Right kidney (tissue), 1 donor: Measurements from ENCODE around the gene RPUSD2.
A peak's percentile ranks its signal among the peaks of the same experiment; 100 is the strongest.
"Not testable (repeated sequence)": the region's sequence is repeated elsewhere in the genome, so short reads cannot be mapped to it uniquely, and the experiment has no call there.

Experiments
- DNase-seq: peaks from one replicate; pipeline ENCODE4 v3.0.0-alpha.2; 2016

RPUSD2 gene

DNA sequence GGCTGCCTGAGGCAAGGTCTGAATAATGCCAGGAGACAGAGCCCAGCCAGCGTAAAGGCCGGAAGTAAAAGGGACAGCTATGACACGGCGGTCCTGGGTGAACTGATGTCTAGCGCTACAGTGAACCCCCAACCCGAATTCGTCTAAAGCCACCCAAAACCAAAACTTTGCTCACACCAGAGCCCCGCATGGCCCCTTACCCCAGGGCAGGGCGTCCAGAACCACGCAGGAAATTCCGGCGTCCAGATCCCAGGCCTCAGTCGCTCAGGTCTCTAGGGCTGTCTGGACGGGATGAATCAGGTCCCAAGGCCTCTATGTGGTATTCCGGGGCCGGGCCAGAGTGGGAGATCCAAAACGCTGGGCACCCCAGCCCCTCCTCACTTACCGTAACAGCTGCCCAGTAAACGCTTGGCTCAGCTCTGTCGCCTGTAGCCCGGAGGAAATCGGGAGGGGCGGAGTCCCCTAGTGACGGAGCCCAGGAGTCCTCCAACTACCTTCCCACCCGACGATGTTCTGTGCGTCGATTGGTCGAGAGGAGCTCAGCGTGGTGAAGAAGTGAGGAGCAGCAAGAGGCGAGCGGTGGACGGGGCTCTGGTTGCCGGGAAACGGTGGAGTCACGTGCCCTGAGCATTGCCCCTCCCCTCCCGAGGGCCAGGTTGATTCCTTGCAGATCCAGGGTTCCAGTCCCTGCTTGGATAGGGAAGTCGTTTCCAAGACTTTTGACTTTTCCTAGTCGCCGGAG, 4.3 kb upstream of the RPUSD2 start, which contains the start of gene CCDC32:
Gene CCDC32 (minus strand): TSS at position 452 of the 742 bp plus-strand sequence. CDS start 2,027 bp downstream, outside the sequence.
- DNase-seq: peak; percentile 81

DNA sequence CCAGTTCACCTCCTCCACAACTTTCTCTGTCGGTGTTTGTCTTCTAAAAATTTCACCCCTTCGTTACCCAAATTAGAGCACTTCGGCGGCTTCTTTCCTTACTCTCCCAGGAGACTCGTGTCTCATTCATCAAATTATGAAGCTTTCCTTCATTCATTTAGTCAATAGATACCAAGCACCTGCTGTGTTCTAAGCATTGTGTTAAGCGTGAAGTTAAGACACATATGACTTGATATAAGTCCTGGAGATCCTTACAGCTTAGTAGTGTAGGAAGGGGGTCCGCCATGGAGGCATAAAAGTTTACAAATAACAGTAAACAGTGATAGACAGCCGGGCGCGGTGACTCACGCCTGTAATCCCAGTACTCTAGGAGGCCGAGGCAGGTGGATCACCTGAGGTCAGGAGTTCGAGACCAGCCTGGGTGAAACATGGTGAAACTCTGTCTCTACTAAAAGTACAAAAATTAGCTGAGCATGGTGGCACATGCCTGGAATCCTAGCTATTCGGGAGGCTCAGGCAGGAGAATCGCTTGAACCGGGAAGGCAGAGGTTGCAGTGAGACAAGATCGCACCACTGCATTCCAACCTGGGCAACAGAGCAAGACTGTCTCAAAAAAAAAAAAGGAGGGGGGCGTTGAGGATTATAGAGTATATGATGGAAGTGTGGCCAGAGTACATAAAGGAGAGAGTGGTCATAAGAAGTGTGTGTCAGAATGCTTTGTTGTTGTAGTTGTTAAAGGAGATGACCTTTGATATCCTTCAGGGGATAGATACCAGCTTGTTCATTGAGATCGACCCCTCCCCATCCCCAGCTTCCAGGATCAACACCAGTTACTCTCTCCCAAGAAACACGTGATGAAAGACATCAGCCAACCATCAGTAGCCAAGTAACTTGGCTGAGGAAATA, 3.5 kb upstream of the RPUSD2 start:
- DNase-seq: no peak

DNA sequence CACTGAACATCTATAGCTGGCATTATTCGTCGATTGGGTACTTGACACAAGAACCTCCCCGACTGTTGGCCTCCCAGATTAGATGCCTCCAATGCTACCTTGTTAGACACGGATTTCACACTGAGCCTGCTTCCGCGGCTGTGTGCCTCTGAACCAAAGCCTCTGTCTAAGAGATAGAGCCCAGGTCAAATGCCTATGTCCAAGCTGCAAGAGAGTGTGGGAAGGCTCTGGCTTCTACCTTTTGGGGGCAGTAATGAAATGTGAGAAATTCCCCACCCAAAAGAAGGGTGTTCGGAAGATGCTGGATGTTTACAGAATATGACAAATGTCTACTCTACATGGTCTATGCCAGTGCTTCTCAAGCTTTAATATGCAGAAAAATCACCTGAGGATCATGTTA, 2.0 kb upstream of the RPUSD2 start:
- DNase-seq: no peak

DNA sequence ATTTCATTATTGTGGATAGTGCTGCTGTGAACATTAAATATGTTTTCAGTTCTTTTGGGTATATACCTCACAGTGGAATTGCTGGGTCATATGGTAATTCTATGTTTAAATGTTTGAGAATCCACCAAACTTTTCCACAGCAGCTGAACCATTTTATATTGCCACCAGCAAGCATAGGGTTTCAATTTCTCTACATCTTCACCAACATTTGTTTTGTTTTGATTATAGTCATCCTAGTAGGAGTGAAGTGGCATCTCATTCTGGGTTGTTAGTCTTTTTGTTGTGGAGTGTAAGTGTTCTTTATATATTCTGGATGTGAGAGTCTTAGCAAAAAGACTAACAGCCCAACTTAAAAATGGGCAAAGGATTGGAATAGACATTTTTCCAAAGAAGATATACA, 6.0 kb downstream of the RPUSD2 start:
- DNase-seq: no peak

DNA sequence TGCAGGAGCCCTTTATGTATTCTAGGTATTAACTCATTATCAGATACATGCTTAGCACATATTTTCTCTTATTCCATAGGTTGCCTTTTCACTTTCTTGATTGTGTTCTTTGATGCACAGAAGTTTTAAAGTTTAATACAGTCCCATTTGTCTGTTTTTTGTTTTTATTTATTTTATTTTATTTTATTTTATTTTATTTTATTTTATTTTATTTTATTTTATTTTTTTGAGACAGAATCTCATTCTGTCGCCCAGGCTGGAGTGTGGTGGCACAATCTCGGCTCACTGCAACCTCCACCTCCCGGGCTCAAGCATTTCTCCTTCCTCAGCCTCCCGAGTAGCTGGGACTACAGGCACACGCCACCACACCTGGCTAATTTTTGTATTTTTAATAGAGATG, 7.8 kb downstream of the RPUSD2 start:
- not testable (repeated sequence) for DNase-seq

DNA sequence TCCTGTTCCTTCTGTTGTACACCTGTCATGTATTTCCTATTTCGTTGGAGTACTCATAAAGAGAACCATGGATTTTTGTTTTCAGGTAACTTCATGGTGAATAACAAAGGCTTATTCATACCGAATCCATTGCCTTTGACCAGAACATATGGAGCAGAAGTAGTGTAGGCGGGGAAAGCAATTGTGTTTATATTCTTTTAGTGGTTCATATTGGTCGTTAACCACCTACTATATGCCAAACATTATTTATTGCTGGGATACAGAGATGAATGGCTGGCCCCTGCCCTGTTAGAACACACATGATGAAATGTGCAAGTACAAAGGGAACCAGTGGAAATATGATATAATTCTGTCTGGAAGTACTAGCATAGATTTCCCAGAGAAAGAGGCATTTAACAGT, 9.8 kb downstream of the RPUSD2 start:
- no peak for DNase-seq

DNA sequence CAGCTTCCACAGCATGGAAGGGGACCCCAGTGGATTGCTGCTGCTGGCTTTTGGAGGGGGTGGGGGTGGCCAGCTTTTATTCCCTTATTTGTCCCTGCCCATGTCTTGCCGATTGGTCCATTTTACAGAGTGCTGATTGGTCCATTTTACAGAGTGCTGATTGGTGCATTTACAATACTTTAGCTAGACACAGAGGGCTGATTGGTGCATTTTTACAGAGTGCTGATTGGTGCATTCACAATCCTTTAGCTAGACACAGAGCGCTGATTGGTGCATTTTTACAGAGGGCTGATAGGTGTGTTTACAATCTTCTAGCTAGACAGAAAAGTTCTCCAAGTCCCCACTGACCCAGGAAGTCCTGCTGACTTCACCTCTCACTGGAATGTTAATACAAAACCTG, 12.7 kb downstream of the RPUSD2 start:
- not testable (repeated sequence) for DNase-seq

DNA sequence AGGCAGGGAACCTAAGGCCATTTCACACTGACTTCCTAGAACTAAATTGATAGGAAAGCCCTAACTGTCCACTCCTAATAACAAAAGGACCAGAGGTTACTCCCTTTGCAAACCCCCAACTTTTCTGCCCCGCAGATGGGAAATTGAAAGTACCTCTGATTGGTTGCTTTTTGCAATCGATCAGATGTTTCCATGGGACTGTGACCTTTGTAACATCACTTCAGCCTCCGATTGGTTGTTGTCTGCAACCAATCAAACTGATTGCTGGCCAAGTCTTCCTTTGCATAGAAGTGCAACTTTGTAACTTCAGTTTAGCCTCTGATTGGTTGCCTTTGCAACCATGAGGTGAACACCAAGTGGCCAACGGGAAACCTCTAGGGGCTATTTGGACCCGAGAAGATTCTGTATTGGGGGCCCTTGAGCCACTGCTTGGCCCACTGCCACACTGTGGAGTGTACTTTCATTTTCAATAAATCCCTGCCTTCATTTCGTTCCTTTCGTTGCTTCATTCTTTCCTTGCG, 13.7 kb downstream of the RPUSD2 start:
- DNase-seq: no peak

DNA sequence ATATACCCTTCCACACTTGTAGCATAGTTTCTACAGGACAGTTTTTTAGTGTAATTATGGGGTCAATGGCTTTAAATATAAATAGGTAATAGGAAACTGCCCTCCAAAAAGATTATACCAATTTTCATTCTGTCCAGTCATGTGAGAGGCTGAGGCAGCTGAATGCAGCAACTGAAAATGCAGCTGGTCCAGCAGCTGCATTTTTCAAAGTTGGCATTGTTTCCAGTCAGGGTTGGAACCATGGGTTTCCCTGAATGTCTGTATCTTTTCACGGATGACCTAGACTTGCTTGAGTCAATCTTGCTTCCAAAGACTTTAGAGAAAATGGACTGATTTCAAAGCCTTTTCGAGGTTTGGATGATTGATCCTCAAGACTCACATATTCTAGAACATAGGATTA, 15.1 kb downstream of the RPUSD2 start:
- no peak for DNase-seq

DNA sequence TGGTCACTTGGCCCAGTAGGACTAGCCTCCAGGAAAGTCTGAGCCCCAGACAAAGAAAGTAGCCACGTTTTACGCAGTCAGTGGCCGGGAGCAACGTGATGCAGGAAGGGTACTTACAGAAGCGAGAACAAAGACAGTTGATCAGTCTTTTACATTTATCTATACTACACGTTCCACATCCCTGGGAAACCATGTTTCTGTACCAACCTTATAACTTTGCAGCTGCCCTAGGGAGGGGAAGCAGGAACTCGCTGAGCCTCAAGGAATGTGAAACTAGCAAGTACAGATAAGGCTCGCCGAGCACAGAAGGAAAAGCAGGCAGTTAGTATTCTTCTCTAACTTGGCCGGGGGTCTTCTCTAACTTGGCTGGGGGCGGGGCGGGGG, 21.6 kb downstream of the RPUSD2 start:
- no peak for DNase-seq

DNA sequence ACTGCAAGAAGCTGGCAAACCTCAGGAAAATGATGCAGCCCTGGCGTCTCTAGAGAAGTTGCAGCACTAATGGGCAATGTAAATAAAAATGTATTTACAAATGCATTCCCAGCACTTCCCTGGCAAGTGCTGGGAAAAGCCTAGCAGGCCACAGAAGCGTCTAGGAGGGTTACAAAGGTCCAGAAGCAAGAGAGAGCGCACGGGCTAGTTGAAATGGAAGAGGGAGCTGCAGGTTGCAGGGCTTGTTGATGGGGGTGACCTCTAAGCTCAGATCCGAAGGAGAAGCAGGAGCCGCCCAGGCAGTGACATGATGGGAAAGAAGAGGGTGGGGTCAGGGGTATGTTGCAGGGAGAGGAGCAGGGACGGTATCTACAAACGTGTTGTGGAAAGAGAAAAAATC, 22.3 kb downstream of the RPUSD2 start:
- peak; percentile 22 for DNase-seq

DNA sequence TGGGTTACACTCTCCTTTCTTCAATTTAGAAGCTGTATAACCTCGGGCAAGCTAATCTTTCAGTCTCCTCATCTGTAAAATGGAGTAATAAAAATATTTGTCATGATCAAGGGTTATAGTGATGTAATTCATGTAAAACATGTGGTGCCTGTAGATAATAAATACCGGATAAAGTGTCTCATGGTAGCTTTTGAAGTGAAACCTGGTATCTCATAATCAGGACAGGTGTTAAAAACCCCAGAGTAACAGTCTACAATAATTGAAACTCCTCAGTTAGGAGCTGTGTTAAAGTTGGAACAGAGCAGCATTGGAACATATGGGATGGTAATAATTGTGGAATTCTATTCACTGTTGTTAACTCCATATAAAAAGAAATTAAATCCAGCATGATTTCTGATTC, 24.1 kb downstream of the RPUSD2 start:
- DNase-seq: no peak

DNA sequence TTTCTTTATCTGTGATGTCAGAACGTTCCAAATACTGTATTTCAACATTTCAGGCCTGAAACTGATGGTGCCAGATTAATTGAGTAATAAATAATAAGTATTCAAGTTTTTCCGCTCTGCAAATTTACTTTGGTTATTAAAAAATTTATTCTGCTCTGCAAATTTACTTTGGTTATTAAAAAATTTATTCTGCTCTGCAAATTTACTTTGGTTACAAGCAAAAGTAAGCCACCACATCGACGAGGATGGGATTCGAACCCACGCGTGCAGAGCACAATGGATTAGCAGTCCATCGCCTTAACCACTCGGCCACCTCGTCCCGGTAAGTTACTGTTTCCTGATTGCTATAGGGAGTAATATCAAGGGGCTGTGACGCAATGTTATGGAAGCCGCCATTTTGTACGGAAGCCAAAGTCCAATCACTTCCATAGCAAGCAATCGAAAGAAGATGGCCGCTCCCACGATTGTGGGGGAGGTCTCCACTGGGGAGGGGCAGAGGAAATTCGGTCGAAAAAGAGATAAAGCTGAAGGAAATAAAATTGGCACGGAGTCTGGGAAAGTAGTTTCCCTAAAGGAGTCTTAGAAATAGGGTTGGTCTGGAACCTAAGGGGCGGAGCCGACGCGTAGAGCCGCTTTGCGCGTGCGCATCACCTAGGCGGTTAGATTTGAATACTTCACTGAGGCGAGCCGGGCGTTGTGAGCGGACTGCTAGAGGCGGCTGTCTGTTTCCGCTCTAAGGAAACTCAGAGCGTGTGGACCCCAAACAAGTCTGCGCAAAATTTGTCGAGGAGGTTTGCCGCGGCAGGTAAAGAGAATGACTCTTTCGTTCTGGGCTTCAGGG, 24.7 kb downstream of the RPUSD2 start, which contains the start of gene KNL1:
Gene KNL1 (plus strand): TSS at position 662 of the 841 bp plus-strand sequence. CDS start 8,683 bp downstream, outside the sequence.
- peak; percentile 99 for DNase-seq

DNA sequence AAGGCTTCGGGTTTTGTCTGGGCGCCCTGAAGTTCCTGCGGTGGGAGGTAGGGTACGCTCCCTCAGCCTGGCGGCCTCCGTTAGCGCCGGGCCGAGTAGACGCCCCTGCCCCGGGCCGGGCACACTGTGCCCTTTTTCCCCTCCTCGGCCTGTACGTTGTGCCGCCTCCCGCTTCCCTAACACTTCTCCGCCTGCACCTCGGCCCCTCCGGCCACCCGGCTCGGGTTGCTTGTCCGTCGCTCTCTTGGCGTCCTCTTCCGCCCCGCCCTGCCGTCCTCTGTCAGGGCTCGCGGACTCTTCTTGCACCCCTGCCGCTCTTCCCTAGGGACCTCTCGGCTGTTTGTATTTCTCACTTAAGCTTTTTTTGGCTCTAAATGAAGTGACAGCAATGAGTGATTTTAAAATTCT, 25.3 kb downstream of the RPUSD2 start:
- DNase-seq: peak; percentile 96

DNA sequence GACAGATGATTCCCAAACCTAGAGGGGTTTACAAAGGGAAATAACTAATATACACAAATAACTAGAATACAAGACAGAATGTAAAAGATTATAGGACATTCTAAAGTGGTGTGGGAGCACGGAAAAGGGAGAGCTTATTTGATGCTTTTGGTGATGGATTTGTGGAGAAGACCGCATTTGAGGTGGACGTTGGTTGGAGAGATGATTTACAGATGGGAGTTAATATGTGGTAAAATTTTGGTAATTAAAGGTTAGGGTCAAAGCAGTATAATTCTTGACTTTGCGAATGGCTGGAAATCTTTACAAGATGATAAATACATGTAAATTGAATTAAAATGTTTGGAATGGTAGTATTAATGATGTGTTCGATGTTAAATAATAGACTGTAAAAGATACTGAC, 26.1 kb downstream of the RPUSD2 start:
- no peak for DNase-seq

DNA sequence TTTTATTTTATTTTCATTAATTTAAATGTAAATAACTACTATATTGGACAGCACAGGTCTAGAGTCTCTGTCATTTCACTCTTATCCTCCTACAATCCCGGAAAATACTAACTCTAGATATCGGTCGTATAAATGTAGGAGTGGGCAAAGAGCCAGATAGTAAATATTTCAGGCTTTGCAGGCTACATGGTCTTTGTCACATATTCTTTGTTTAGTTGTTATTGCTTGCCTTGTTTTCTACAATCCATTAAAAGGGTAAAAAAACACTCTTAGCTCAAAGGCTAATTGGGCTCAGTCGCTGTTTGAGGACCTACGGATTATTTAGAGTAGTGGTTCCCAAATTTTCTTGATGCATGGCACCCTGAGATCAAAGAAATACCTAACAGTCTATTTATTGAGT, 26.7 kb downstream of the RPUSD2 start:
- DNase-seq: no peak

DNA sequence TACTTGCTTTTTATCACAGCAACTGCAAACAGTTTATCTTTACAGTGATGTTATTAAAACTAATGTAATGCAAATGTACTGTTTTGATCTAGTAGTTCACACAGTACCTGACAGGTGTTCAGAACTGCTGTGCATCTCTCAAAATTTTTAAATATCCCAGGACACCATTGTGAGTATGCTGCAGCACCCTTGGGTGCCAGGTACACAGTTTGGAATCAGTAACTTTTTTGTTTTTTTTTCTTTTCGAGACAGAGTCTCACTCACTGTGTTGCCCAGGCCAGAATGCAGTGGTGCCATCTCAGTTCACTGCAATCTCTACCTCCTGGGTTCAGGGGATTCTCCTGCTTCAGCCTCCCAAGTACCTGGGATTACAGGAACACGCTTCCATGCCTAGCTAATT, 27.9 kb downstream of the RPUSD2 start:
- no peak for DNase-seq

DNA sequence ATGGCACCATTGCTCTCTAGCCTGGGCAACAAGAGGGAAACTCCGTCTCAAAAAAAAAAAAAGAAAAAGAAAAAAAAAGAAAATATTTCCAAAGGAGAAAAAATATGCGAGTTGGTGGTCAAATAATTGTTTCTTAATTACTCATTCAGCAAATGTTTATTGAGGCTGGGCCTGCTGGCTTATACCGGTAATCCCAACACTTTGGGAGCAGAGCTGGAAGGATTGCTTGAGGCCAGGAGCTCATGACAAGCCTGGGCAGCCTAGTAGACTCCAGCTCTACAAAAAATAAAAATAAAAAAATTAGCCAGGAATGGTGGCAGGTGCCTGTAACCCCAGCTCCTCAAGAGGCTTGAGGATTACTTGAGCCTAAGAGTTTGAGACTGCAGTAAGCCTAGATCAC, 29.0 kb downstream of the RPUSD2 start:
- DNase-seq: no peak

DNA sequence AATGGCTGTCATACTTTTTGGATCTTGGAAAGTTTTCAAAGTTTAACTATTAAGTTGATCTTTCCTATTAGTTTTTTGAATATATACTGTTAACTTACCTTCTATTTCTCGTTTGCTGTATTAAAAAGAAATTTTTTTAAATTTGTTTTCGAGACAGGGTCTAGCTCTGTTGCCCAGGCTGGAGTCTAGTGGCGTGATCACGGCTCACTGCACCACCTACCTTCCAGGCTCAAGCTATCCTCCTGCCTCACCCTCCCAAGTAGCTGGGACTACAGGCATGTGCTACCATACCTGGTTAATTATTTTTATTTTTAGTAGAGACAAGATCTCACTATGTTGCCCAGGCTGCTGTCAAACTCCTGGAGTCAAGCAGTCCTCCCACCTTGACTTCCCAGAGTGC, 29.6 kb downstream of the RPUSD2 start:
- DNase-seq: no peak

DNA sequence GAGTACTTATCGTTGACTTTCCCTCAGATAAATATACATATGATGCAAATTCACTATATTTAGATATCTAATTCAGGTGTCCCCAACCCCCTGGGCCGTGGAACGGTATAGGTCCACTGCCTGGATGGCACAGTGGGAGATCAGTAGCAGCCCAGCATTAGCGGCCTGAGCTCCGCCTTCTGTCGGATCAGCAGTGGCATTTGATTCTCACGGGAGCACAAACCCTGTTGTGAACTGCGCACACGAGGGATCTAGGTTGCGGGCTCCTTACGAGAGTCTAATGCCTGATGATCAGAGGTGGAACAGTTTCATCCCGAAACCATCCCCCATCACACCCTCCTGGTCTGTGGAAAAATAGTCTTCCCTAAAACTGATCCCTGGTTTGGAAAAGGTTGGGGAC, 31.9 kb downstream of the RPUSD2 start:
- DNase-seq: no peak

DNA sequence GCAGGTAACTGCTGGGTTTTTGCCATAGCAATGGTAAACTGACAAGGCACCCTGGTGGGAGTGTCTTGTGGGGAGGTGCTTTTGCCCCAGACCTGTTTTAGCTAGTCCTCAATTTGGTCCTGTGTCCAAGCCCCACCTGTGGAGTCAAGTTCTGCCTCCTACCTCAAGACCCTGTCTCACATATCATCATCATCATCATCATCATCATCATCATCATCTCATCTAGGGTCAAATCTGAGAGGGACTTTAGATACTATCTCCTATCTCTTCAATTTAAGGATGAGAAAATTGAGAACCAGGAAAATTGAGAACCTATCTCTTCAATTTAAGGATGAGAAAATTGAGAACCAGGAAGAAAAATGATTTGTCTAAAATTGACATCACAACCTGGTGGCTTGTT, 34.8 kb downstream of the RPUSD2 start:
- no peak for DNase-seq

DNA sequence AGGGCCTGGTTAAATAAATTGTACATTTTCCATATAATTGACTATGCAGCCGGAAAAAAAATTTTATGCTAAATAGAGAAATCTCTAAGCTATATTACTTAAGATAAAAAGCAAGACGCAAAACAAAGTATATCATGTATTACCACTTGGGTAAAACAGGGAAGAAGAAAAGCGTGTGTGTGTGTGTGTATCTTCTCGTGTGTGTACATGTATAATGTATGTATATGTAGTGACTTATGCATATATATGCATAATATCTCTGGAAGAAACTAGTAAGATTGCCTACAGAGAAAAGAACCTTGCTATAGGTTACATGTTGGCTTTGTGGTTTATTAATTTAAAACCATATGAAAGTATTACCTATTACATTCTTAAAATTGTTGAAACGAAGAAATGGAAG, 44.0 kb downstream of the RPUSD2 start:
- no peak for DNase-seq
